ENCODE data around the gene RPS15. TPM values are rescaled to one million over a fixed set of nuclear protein-coding genes. Genes with fewer than 3 reads are reported as not detected.

The RPS15 gene
- total and polyA plus RNA-seq, 10 of the 15 experiments (the other 5 are each of a cell fraction or from before 2014, with no cell fraction given), result 559 to 3,158 (median 1,413) TPM

GRCh38 chr19:1406774-1407527 lies 31.2 kb upstream of the RPS15 start (continued):
- TF ChIP-seq ZNF592 (IDR thresholded peaks at IDR 0.05) (peak; percentile 44; the same call in 1 of the 2 replicates), NFYA (IDR thresholded peaks at IDR 0.05; ENCODE audit: borderline replicate concordance, low read depth, low read length) (no peak), TAF1 (IDR thresholded peaks at IDR 0.05; ENCODE audit: borderline replicate concordance, low read depth, low read length) (0 out of 2 replicates have a peak, but pooled peaks have one; percentile 35), POLR2AphosphoS5 (IDR thresholded peaks at IDR 0.05; ENCODE audit: low read length) (peak; percentile 62), CEBPZ (IDR thresholded peaks at IDR 0.05; ENCODE audit: low read depth, low read length) (no peak), NFYB (IDR thresholded peaks at IDR 0.05; ENCODE audit: insufficient read depth, low read depth, low read length) (peak; percentile 46; the same call in 1 of the 2 replicates), CEBPB (IDR thresholded peaks at IDR 0.05; ENCODE audit: borderline replicate concordance in 1 of 2, low read depth in 2 of 2, low read length in 2 of 2) (no peak), ZNF274 (IDR thresholded peaks at IDR 0.05; ENCODE audit: insufficient read depth, insufficient read length) (no peak), NR2C1 (IDR thresholded peaks at IDR 0.05) (no peak; the same call in 1 of the 2 replicates), ETV6 (conservative IDR thresholded peaks at IDR 0.05 in 1 of 2, IDR thresholded peaks at IDR 0.05 in 1 of 2; ENCODE audit: borderline replicate concordance in 1 of 2, low read depth in 1 of 2) (no peak), ZNF687 (IDR thresholded peaks at IDR 0.05) (peak; percentile 50)
- TF ChIP-seq, protein P1, sequence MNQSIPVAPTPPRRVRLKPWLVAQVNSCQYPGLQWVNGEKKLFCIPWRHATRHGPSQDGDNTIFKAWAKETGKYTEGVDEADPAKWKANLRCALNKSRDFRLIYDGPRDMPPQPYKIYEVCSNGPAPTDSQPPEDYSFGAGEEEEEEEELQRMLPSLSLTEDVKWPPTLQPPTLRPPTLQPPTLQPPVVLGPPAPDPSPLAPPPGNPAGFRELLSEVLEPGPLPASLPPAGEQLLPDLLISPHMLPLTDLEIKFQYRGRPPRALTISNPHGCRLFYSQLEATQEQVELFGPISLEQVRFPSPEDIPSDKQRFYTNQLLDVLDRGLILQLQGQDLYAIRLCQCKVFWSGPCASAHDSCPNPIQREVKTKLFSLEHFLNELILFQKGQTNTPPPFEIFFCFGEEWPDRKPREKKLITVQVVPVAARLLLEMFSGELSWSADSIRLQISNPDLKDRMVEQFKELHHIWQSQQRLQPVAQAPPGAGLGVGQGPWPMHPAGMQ (IDR thresholded peaks at IDR 0.05; ENCODE audit: borderline replicate concordance), result no peak
